ENCODE data around the gene CXorf58.

GRCh38 chrX:23982891-23983290 lies 75.1 kb downstream of the CXorf58 start:
- TF ChIP-seq EZH2 (IDR thresholded peaks at IDR 0.05; ENCODE audit: borderline replicate concordance, low read depth, low read length, severe bottlenecking) (no peak), CTCF (IDR thresholded peaks at IDR 0.05; ENCODE audit: borderline replicate concordance, extremely low read depth, low read length, poor library complexity, severe bottlenecking) (no peak)

Data from DND-41 (cell line).